Peyer's patch (tissue), 4 donors: ENCODE measurements around the gene RUBCN. TPM values are rescaled to one million over a fixed set of nuclear protein-coding genes. Genes with fewer than 3 reads are reported as not detected.
"Not testable (repeated sequence)": the region's sequence is repeated elsewhere in the genome, so short reads cannot be mapped to it uniquely, and the experiment has no call there.

Experiments
- DNase-seq, 3 donors: peaks; one replicate each; pipeline ENCODE4 v3.0.0-alpha.2; 2017 to 2019
- H3K27ac ChIP-seq, 4 donors: fragments of 200-600 bp; sonication (generic); one replicate each; pipeline ENCODE4 v1.5.1; 2016 to 2019
- H3K27me3 ChIP-seq, 2 donors: fragments of 200-600 bp; sonication (generic); one replicate each; pipeline ENCODE4 v1.5.1; 2019
- H3K36me3 ChIP-seq, 3 donors: fragments of 200-600 bp; sonication (generic); one replicate each; pipeline ENCODE4 v1.5.1; 2016 to 2019
- H3K4me1 ChIP-seq, 4 donors: fragments of 200-600 bp; sonication (generic); one replicate each; pipeline ENCODE4 v1.5.1; 2016 to 2019
- H3K4me3 ChIP-seq, 4 donors: fragments of 200-600 bp; sonication (generic); 1 replicate in 3 of 4; 2 replicates in 1 of 4; pipeline ENCODE4 v1.5.1; 2016 to 2019; ENCODE audit warnings: mild to moderate bottlenecking in 1 of 4
- H3K9me3 ChIP-seq, 4 donors: fragments of 200-600 bp; sonication (generic); one replicate each; pipeline ENCODE4 v1.5.1; 2016 to 2019; ENCODE audit warnings: mild to moderate bottlenecking in 1 of 4
- CTCF ChIP-seq, 6 experiments: fragments of 450-650 bp in 4 of 6; fragments of 200-600 bp in 2 of 6; sonication (generic) in 1 of 6; IDR thresholded peaks; one replicate each; pipeline ENCODE4 v1.5.1; 2017 to 2019; ENCODE audit warnings: antibody characterized with exemption in 6 of 6, mild to moderate bottlenecking in 3 of 6, moderate library complexity in 1 of 6
- POLR2A ChIP-seq, 2 donors: fragments of 450-650 bp; IDR thresholded peaks; one replicate each; pipeline ENCODE4 v1.5.1; 2017; ENCODE audit warnings: antibody characterized with exemption in 2 of 2, mild to moderate bottlenecking in 2 of 2, moderate library complexity in 2 of 2
- total RNA-seq, 4 donors: library from RNA; depleted of rRNA; stranded (reverse); fragments of >200 nt; gene quantifications; one replicate each; pipeline ENCODE4 v1.1.0, GENCODE V29; 2016

The RUBCN gene
- total RNA-seq, 4 donors from 2014 or later: 45.4 to 113 (median 48.2) TPM

GRCh38 chr3:197647191-197647590 lies 89.5 kb downstream of the RUBCN start:
- H3K27me3 ChIP-seq, H3K36me3 ChIP-seq, DNase-seq, H3K9me3 ChIP-seq, H3K4me1 ChIP-seq, H3K4me3 ChIP-seq, H3K27ac ChIP-seq: not testable (repeated sequence)

- H3K27me3 ChIP-seq, H3K9me3 ChIP-seq, H3K4me3 ChIP-seq, H3K36me3 ChIP-seq, DNase-seq, H3K27ac ChIP-seq, H3K4me1 ChIP-seq: not testable (repeated sequence)
Observed at GRCh38 chr3:197646294-197646693, 90.4 kb downstream of the RUBCN start.

GRCh38 chr3:197637556-197637955 lies 99.1 kb downstream of the RUBCN start:
- DNase-seq, H3K27ac ChIP-seq: not testable (repeated sequence)

GRCh38 chr3:197631989-197632388 lies 104.7 kb downstream of the RUBCN start:
- H3K27me3 ChIP-seq, H3K4me3 ChIP-seq, H3K4me1 ChIP-seq, H3K36me3 ChIP-seq, H3K9me3 ChIP-seq, H3K27ac ChIP-seq: not testable (repeated sequence)
- peak in 4 of 6 experiments; percentile 23 to 56 (median 35) for TF ChIP-seq CTCF (IDR thresholded peaks at IDR 0.05)
- DNase-seq: peak in 1 of 3 donors; percentile 45

More at GRCh38 chr3:197637556-197637955, 99.1 kb downstream of the RUBCN start:
- not testable (repeated sequence) for H3K9me3 ChIP-seq, H3K4me3 ChIP-seq, H3K27me3 ChIP-seq, H3K36me3 ChIP-seq, H3K4me1 ChIP-seq

GRCh38 chr3:197630766-197631165 lies 105.9 kb downstream of the RUBCN start:
- H3K27ac ChIP-seq, DNase-seq, H3K9me3 ChIP-seq, H3K4me3 ChIP-seq, H3K27me3 ChIP-seq, H3K36me3 ChIP-seq, H3K4me1 ChIP-seq: not testable (repeated sequence)

- H3K27me3 ChIP-seq, H3K4me3 ChIP-seq, H3K4me1 ChIP-seq, H3K27ac ChIP-seq, DNase-seq, H3K36me3 ChIP-seq, H3K9me3 ChIP-seq: not testable (repeated sequence)
Observed at GRCh38 chr3:197629286-197629685, 107.4 kb downstream of the RUBCN start.

- H3K9me3 ChIP-seq, H3K27me3 ChIP-seq, H3K36me3 ChIP-seq, H3K4me1 ChIP-seq: not testable (repeated sequence)
- Histone ChIP-seq H3K27ac (peak overlapping the region; percentile 84 to 93 (median 88)), H3K4me3 (peak overlapping the region; percentile 70 to 91 (median 80))
- peak; percentile 78 to 94 (median 88) for DNase-seq
- TF ChIP-seq CTCF (IDR thresholded peaks at IDR 0.05) (peak in 1 of 6 experiments; percentile 31), POLR2A (IDR thresholded peaks at IDR 0.05) (peak; percentile 79 to 91)
Observed at GRCh38 chr3:197627772-197628523, 108.8 kb downstream of the RUBCN start.

- not testable (repeated sequence) for H3K36me3 ChIP-seq, DNase-seq, H3K27me3 ChIP-seq, H3K9me3 ChIP-seq, H3K4me1 ChIP-seq
- peak overlapping the region; percentile 84 to 93 (median 88) for H3K27ac ChIP-seq
- peak overlapping the region; percentile 70 to 91 (median 80) for H3K4me3 ChIP-seq
Observed at GRCh38 chr3:197627158-197627771, 109.4 kb downstream of the RUBCN start.

- H3K9me3 ChIP-seq, H3K4me1 ChIP-seq, DNase-seq, H3K27me3 ChIP-seq: not testable (repeated sequence)
- peak overlapping the region in 2 of 4 donors; percentile 68 to 92 for H3K27ac ChIP-seq
- peaks cover 0 to 10% (median 0%) of the 10 kb centered on the region in 3 donors for H3K36me3 ChIP-seq
- peak overlapping the region; percentile 39 to 91 (median 80) for H3K4me3 ChIP-seq
Observed at GRCh38 chr3:197626404-197627157, 110.1 kb downstream of the RUBCN start.

- not testable (repeated sequence) for H3K9me3 ChIP-seq, H3K27me3 ChIP-seq, H3K4me1 ChIP-seq, DNase-seq, H3K27ac ChIP-seq, H3K4me3 ChIP-seq
- H3K36me3 ChIP-seq: peaks cover 0 to 55% (median 0%) of the 10 kb centered on the region in 3 donors
Observed at GRCh38 chr3:197621478-197621877, 115.2 kb downstream of the RUBCN start.
